Duodenal mucosa (tissue), 2 donors: Measurements from ENCODE around the gene IQCE.

ENCODE experiments used
- H3K27ac ChIP-seq: one replicate; pipeline ENCODE4 v1.7.0; 2013; ENCODE audit warnings: low read depth, low read length
- H3K27me3 ChIP-seq, 2 donors: one replicate each; pipeline ENCODE4 v1.7.0; 2013; ENCODE audit warnings: low read length in 2 of 2, control low read depth in 1 of 2; ENCODE audit not compliant: insufficient read depth in 2 of 2, control insufficient read depth in 1 of 2
- H3K36me3 ChIP-seq, 2 donors: one replicate each; pipeline ENCODE4 v1.7.0; 2013; ENCODE audit warnings: low read length in 2 of 2, control low read depth in 1 of 2; ENCODE audit not compliant: insufficient read depth in 2 of 2, control insufficient read depth in 1 of 2
- H3K4me1 ChIP-seq, 2 donors: one replicate each; pipeline ENCODE4 v1.7.0; 2013; ENCODE audit warnings: low read length in 2 of 2, control low read depth in 1 of 2; ENCODE audit not compliant: insufficient read depth in 2 of 2, control insufficient read depth in 1 of 2
- H3K4me3 ChIP-seq, 2 donors: one replicate each; pipeline ENCODE4 v1.7.0; 2013; ENCODE audit warnings: low read length in 2 of 2, low read depth in 1 of 2
- H3K9ac ChIP-seq, 2 donors: one replicate each; pipeline ENCODE4 v1.7.0; 2013; ENCODE audit warnings: low read length in 2 of 2, low read depth in 1 of 2
- H3K9me3 ChIP-seq, 2 donors: one replicate each; pipeline ENCODE4 v1.7.0; 2013; ENCODE audit warnings: low read length in 2 of 2, control low read depth in 1 of 2; ENCODE audit not compliant: control insufficient read depth in 1 of 2

Gene IQCE

GRCh38 chr7:2662273-2663120, 103.7 kb downstream of the IQCE start:
- Histone ChIP-seq H3K4me3 (no peak overlapping the region), H3K27me3 (no peaks in the 10 kb centered on the region), H3K9ac (no peak overlapping the region), H3K27ac (no peak overlapping the region), H3K4me1 (peaks cover 5 to 15% of the 10 kb centered on the region in 2 donors), H3K9me3 (no peaks in the 10 kb centered on the region), H3K36me3 (peaks cover 0 to 7% of the 10 kb centered on the region in 2 donors)

DNA sequence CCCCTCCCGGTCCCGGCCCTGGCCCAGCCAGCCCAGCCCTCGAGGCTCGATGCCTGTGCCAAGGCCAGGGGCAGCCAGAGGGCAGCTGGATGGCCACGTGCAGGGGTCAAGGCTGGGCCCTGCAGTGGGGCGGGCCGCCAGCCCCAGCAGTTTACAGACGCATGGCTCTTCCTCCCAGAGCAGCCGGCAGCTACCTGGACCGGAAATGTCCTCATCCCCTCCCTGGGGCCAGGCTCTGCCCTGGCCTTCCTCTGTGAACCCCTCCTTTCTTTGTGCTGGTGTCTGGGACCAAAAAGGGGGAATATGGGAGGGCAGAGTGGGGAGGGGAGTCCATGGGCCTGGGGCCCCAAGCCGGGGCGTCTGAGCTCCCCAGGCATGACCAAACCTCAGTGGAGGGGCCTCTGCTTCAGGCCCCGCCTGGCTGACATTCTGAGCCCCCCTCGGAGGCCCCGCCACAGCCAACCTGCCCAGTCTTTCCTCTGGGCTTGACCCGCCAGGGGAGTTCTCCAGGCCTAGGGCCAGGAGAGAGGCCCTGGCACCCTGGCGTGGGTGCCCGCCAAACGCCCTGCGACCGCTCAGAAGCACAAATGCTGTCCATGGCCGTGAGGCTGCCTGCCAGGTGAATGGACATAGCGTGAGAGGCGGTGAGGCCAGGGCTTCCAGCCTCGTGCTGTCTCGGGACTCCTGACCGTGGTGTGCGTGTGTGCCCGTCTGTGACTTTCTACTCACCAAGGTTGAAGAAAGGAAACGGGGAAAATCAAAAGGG, 104.5 kb downstream of the IQCE start:
- H3K4me1 ChIP-seq, result peaks cover 11 to 20% of the 10 kb centered on the region in 2 donors

DNA sequence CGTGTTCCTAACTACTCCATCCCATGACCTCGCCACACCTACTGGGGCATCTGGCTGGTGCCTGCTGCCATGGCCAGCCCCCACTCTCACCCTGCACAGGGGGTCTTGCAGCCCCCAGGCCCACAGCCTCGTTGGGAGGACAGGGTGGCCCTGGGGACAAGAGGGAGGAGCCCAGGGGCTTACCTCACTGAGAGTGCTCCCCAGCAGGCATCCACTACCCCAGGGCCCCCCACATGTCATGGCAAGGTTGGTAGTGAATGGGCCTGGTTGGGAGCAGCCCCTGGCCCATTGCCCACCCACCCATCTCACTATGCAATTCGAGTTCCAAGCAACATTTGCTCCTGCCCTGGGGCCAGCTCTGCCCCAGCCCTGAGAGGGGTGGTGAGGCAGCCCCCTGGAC, 105.2 kb downstream of the IQCE start:
- Histone ChIP-seq H3K4me1 (peaks cover 11 to 20% of the 10 kb centered on the region in 2 donors), H3K9ac (no peak overlapping the region), H3K27ac (no peak overlapping the region), H3K9me3 (no peaks in the 10 kb centered on the region), H3K27me3 (no peaks in the 10 kb centered on the region), H3K4me3 (no peak overlapping the region), H3K36me3 (no peaks in the 10 kb centered on the region)

More for the DNA sequence above, 104.5 kb downstream of the IQCE start:
- H3K27ac ChIP-seq, result no peak overlapping the region
- no peaks in the 10 kb centered on the region for H3K27me3 ChIP-seq
- no peak overlapping the region for H3K4me3 ChIP-seq
- peaks cover 0 to 1% of the 10 kb centered on the region in 2 donors for H3K36me3 ChIP-seq
- no peaks in the 10 kb centered on the region for H3K9me3 ChIP-seq
- no peak overlapping the region for H3K9ac ChIP-seq
